Mammary epithelial cell (primary cell): ENCODE results near the gene GPC6.

Experiments
- CTCF ChIP-seq, 2 donors: IDR thresholded peaks in 1 of 2; conservative IDR thresholded peaks in 1 of 2; 2 replicates each; pipeline ENCODE4 v1.5.1; 2011 to 2012; ENCODE audit warnings: inconsistent platforms in 2 of 2, low read length in 2 of 2, mild to moderate bottlenecking in 2 of 2, control low read depth in 1 of 2, low read depth in 1 of 2; ENCODE audit not compliant: insufficient read depth in 1 of 2; ENCODE audit errors: extremely low read depth in 1 of 2
- EZH2 ChIP-seq: IDR thresholded peaks from 2 replicates; pipeline ENCODE4 v1.6.1; 2012; ENCODE audit warnings: low read length, inconsistent platforms, borderline replicate concordance

- TF ChIP-seq CTCF (conservative IDR thresholded peaks at IDR 0.05 in 1 of 2, IDR thresholded peaks at IDR 0.05 in 1 of 2; ENCODE audit: extremely low read depth in 1 of 2, insufficient read depth in 1 of 2, low read depth in 1 of 2, low read length in 2 of 2) (no peak), EZH2 (no peak)
Measured at GRCh38 chr13:93649496-93649895, 422.9 kb downstream of the GPC6 start.
